Measurements from ENCODE around the gene PVRIG.
"Not testable (repeated sequence)": the region's sequence is repeated elsewhere in the genome, so short reads cannot be mapped to it uniquely, and the experiment has no call there.

DNA sequence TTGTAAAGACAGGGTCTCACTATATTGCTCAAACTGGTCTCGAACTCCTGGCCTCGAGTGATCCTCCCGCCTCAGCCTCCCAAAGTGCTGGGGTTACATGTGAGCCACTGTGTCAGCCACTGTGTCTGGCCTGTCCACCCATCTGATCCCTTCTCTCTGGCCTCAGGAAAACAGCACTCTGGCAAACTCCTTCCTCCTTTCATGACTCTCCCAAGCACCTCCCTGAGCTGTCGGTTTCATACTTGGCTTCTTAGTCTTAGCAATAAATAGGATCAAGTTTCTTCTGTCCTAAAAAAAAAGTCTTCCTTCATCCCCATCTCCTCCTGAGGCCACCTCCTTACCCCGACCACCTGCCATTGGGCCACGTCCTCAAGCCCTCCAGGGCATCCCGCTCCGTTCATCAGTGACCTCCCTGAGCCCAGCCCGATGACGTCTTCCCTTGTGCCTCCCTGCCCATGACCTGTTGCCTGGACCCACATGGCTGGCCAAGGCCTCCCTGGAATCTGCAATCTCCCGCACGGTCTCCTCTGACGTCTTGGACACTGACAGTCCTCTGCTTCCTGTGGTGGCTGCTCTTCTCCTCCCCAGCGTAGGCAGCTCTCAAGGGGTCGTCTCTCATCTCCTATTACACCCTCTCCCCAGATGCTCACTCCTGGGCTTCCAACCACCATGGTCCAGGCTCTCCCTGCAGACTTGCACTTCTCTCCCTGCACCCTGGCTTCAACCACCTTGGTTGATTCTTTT, 26.5 kb downstream of the PVRIG start:
- TF ChIP-seq, protein P1, sequence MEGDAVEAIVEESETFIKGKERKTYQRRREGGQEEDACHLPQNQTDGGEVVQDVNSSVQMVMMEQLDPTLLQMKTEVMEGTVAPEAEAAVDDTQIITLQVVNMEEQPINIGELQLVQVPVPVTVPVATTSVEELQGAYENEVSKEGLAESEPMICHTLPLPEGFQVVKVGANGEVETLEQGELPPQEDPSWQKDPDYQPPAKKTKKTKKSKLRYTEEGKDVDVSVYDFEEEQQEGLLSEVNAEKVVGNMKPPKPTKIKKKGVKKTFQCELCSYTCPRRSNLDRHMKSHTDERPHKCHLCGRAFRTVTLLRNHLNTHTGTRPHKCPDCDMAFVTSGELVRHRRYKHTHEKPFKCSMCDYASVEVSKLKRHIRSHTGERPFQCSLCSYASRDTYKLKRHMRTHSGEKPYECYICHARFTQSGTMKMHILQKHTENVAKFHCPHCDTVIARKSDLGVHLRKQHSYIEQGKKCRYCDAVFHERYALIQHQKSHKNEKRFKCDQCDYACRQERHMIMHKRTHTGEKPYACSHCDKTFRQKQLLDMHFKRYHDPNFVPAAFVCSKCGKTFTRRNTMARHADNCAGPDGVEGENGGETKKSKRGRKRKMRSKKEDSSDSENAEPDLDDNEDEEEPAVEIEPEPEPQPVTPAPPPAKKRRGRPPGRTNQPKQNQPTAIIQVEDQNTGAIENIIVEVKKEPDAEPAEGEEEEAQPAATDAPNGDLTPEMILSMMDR (IDR thresholded peaks at IDR 0.05) = not testable (repeated sequence)
- not testable (repeated sequence) for TF ChIP-seq POLR2A (IDR thresholded peaks at IDR 0.05)

All from testis (tissue), 2 donors.